ENCODE results near the gene PPIF.

- TF ChIP-seq CTCF (IDR thresholded peaks at IDR 0.05) (no peak), POLR2A (IDR thresholded peaks at IDR 0.05) (no peak)
Observed at GRCh38 chr10:79376751-79377556, 29.7 kb downstream of the PPIF start.

Data from transverse colon (tissue), 3 donors.